ENCODE measurements around the gene PEA15. TPM values are rescaled to one million over a fixed set of nuclear protein-coding genes. Genes with fewer than 3 reads are reported as not detected.

The PEA15 gene
- total RNA-seq, 1 donor from 2014 or later: 44.6 TPM

GRCh38 chr1:160264795-160265307 lies 59.7 kb downstream of the PEA15 start:
- Mint-ChIP-seq H3K27ac (ENCODE audit: unreplicated experiment) (no peak overlapping the region), H3K4me1 (ENCODE audit: low read depth, unreplicated experiment) (peaks cover 11% of the 10 kb centered on the region), H3K27me3 (ENCODE audit: unreplicated experiment) (peaks cover 5% of the 10 kb centered on the region), H3K4me3 (ENCODE audit: unreplicated experiment) (no peak overlapping the region), H3K9me3 (ENCODE audit: unreplicated experiment) (peaks cover 10% of the 10 kb centered on the region), H3K36me3 (ENCODE audit: unreplicated experiment) (no peaks in the 10 kb centered on the region)
- no peak for DNase-seq
- no peak for TF ChIP-seq CTCF (IDR thresholded peaks at IDR 0.05; ENCODE audit: partially characterized antibody, unreplicated experiment)

Other genes starting within 250 kb of the PEA15 start
- gene PIGM, start 173.4 kb upstream of the PEA15 start, total RNA-seq (ENCODE audit: unreplicated experiment): 5.9 TPM
- gene KCNJ10, start 135.2 kb upstream of the PEA15 start, total RNA-seq (ENCODE audit: unreplicated experiment): not detected
- gene KCNJ9, start 123.8 kb upstream of the PEA15 start, total RNA-seq (ENCODE audit: unreplicated experiment): 2.0 TPM
- gene IGSF8, start 106.8 kb upstream of the PEA15 start, total RNA-seq (ENCODE audit: unreplicated experiment): 45.9 TPM
- not detected for gene ATP1A2, start 89.6 kb upstream of the PEA15 start, total RNA-seq (ENCODE audit: unreplicated experiment)
- gene ATP1A4, start 53.8 kb upstream of the PEA15 start, total RNA-seq (ENCODE audit: unreplicated experiment): not detected
- not detected for gene CASQ1, start 14.8 kb upstream of the PEA15 start, total RNA-seq (ENCODE audit: unreplicated experiment)
- gene DCAF8, start 57.2 kb downstream of the PEA15 start, total RNA-seq (ENCODE audit: unreplicated experiment): 146 TPM
- gene PEX19, start 79.7 kb downstream of the PEA15 start, total RNA-seq (ENCODE audit: unreplicated experiment): 48.8 TPM
- 263 TPM for gene COPA, start 137.9 kb downstream of the PEA15 start, total RNA-seq (ENCODE audit: unreplicated experiment)
- 121 TPM for gene NCSTN, start 138.0 kb downstream of the PEA15 start, total RNA-seq (ENCODE audit: unreplicated experiment)
- gene NHLH1, start 161.7 kb downstream of the PEA15 start, total RNA-seq (ENCODE audit: unreplicated experiment): 1,198 TPM
- gene VANGL2, start 195.2 kb downstream of the PEA15 start, total RNA-seq (ENCODE audit: unreplicated experiment): 79.4 TPM